GM18508 (cell line): ENCODE results near the gene ARMCX2.
"Not testable (repeated sequence)": the region's sequence is repeated elsewhere in the genome, so short reads cannot be mapped to it uniquely, and the experiment has no call there.

Experiments used
- ATAC-seq: cut with Tn5 transposase; IDR thresholded peaks from one replicate; pipeline ENCODE4 v1.9.1; 2021; ENCODE audit warnings: moderate number of reproducible peaks; ENCODE audit not compliant: insufficient read depth, unreplicated experiment

ARMCX2 gene

GRCh38 chrX:101659601-101660063 is at the start of gene ARMCX2:
ARMCX2 (minus strand) TSS chrX:101659850; CDS start chrX:101657588, 2,262 bp downstream.
- no peak for ATAC-seq

GRCh38 chrX:101709384-101709783 is 49.7 kb upstream of the ARMCX2 start:
- ATAC-seq: no peak

- ATAC-seq: no peak
Observed at GRCh38 chrX:101708163-101708562, 48.5 kb upstream of the ARMCX2 start.

- no peak for ATAC-seq
Observed at GRCh38 chrX:101693476-101693875, 33.8 kb upstream of the ARMCX2 start.

- ATAC-seq: no peak
Observed at GRCh38 chrX:101691835-101692234, 32.2 kb upstream of the ARMCX2 start.

- no peak for ATAC-seq
Observed at GRCh38 chrX:101686574-101686973, 26.9 kb upstream of the ARMCX2 start.

- no peak for ATAC-seq
Observed at GRCh38 chrX:101685923-101686322, 26.3 kb upstream of the ARMCX2 start.

GRCh38 chrX:101682723-101683122 is 23.1 kb upstream of the ARMCX2 start:
- no peak for ATAC-seq

- no peak for ATAC-seq
Observed at GRCh38 chrX:101677028-101677427, 17.4 kb upstream of the ARMCX2 start.

- no peak for ATAC-seq
Observed at GRCh38 chrX:101676571-101676970, 16.9 kb upstream of the ARMCX2 start.

- no peak for ATAC-seq
Observed at GRCh38 chrX:101668143-101668542, 8.5 kb upstream of the ARMCX2 start.

GRCh38 chrX:101658661-101659491 is 774 bp downstream of the ARMCX2 start:
- ATAC-seq: no peak

- ATAC-seq: no peak
Observed at GRCh38 chrX:101657495-101657894, 2.2 kb downstream of the ARMCX2 start.

- no peak for ATAC-seq
Observed at GRCh38 chrX:101656817-101657216, 2.8 kb downstream of the ARMCX2 start.

- no peak for ATAC-seq
Observed at GRCh38 chrX:101655534-101655933, 4.1 kb downstream of the ARMCX2 start.

GRCh38 chrX:101647716-101648115 is 11.9 kb downstream of the ARMCX2 start:
- ATAC-seq: not testable (repeated sequence)

GRCh38 chrX:101642093-101642492 is 17.6 kb downstream of the ARMCX2 start:
- no peak for ATAC-seq

- no peak for ATAC-seq
Observed at GRCh38 chrX:101639583-101639982, 20.1 kb downstream of the ARMCX2 start.

- no peak for ATAC-seq
Observed at GRCh38 chrX:101619364-101619763, 40.3 kb downstream of the ARMCX2 start.

GRCh38 chrX:101617211-101618191 is 42.1 kb downstream of the ARMCX2 start, which contains the start of gene ARMCX6:
ARMCX6 (minus strand) TSS chrX:101618000; CDS start chrX:101616620, 1,380 bp downstream.
- peak; percentile 93 for ATAC-seq

GRCh38 chrX:101605728-101606127 is 53.9 kb downstream of the ARMCX2 start:
- no peak for ATAC-seq
